H9 (cell line): ENCODE data around the gene HES4. TPM values are rescaled to one million over a fixed set of nuclear protein-coding genes. Genes with fewer than 3 reads are reported as not detected.
A peak's percentile ranks its signal among the peaks of the same experiment; 100 is the strongest.

Source experiments
- DNase-seq: peaks from one replicate; pipeline ENCODE4 v3.0.0-alpha.2; 2017
- H2AFZ ChIP-seq: one replicate; pipeline ENCODE4 v1.6.1; 2013; ENCODE audit warnings: mild to moderate bottlenecking, low read length, control low read depth, moderate library complexity
- H2AK5ac ChIP-seq: 2 replicates; pipeline ENCODE4 v1.6.1; 2013; ENCODE audit warnings: low read length, control low read depth, mixed read lengths; ENCODE audit not compliant: insufficient read length
- H2BK120ac ChIP-seq: one replicate; pipeline ENCODE4 v1.6.1; 2013; ENCODE audit warnings: low read depth, mild to moderate bottlenecking, low read length, control low read depth, inconsistent platforms; ENCODE audit not compliant: poor library complexity, severe bottlenecking
- H2BK12ac ChIP-seq: 2 replicates; pipeline ENCODE4 v1.6.1; 2013; ENCODE audit warnings: low read length, control low read depth, mixed read lengths, low read depth; ENCODE audit not compliant: insufficient read length
- H2BK15ac ChIP-seq: 2 replicates; pipeline ENCODE4 v1.6.1; 2013; ENCODE audit warnings: low read depth, low read length, control low read depth
- H2BK20ac ChIP-seq: one replicate; pipeline ENCODE4 v1.6.1; 2013; ENCODE audit warnings: low read depth, mild to moderate bottlenecking, low read length, control low read depth, inconsistent platforms; ENCODE audit not compliant: poor library complexity, severe bottlenecking
- H2BK5ac ChIP-seq: 2 replicates; pipeline ENCODE4 v1.6.1; 2013; ENCODE audit warnings: low read length, control low read depth, mixed read lengths; ENCODE audit not compliant: insufficient read length
- H3K14ac ChIP-seq: 2 replicates; pipeline ENCODE4 v1.6.1; 2013; ENCODE audit warnings: low read length, control low read depth; ENCODE audit not compliant: insufficient read depth
- H3K18ac ChIP-seq: 2 replicates; pipeline ENCODE4 v1.6.1; 2013; ENCODE audit warnings: low read depth, mild to moderate bottlenecking, mixed read lengths, low read length, control low read depth; ENCODE audit not compliant: insufficient read length
- H3K23ac ChIP-seq: 2 replicates; pipeline ENCODE4 v1.6.1; 2013; ENCODE audit warnings: low read length, control low read depth, mixed read lengths, low read depth; ENCODE audit not compliant: insufficient read length
- H3K23me2 ChIP-seq: 2 replicates; pipeline ENCODE4 v1.6.1; 2013; ENCODE audit warnings: low read depth, mild to moderate bottlenecking, mixed read lengths, low read length, control low read depth; ENCODE audit not compliant: insufficient read length, poor library complexity, severe bottlenecking
- H3K27ac ChIP-seq: 2 replicates; pipeline ENCODE4 v1.5.1; 2013; ENCODE audit warnings: low read length, control low read depth, mixed read lengths, low read depth; ENCODE audit not compliant: insufficient read length
- H3K27me3 ChIP-seq: 2 replicates; pipeline ENCODE4 v1.6.1; 2013; ENCODE audit warnings: low read length, control low read depth, inconsistent platforms; ENCODE audit not compliant: insufficient read depth
- H3K4ac ChIP-seq: 2 replicates; pipeline ENCODE4 v1.6.1; 2013; ENCODE audit warnings: low read depth, mild to moderate bottlenecking, control low read depth, inconsistent platforms, low read length, moderate library complexity
- H3K4me1 ChIP-seq: 2 replicates; pipeline ENCODE4 v1.6.1; 2013; ENCODE audit warnings: low read length, control low read depth, inconsistent platforms; ENCODE audit not compliant: insufficient read depth
- H3K4me2 ChIP-seq: 2 replicates; pipeline ENCODE4 v1.6.1; 2013; ENCODE audit warnings: low read length, control low read depth, mixed read lengths; ENCODE audit not compliant: insufficient read length, insufficient read depth
- H3K56ac ChIP-seq: 2 replicates; pipeline ENCODE4 v1.6.1; 2013; ENCODE audit warnings: low read depth, mild to moderate bottlenecking, mixed read lengths, low read length, control low read depth; ENCODE audit not compliant: insufficient read length
- H3K79me1 ChIP-seq: 2 replicates; pipeline ENCODE4 v1.6.1; 2013; ENCODE audit warnings: low read depth, mild to moderate bottlenecking, moderate library complexity, low read length, control low read depth, inconsistent platforms; ENCODE audit not compliant: insufficient read depth, poor library complexity, severe bottlenecking
- H3K79me2 ChIP-seq: 2 replicates; pipeline ENCODE4 v1.6.1; 2013; ENCODE audit warnings: low read length, control low read depth, inconsistent platforms; ENCODE audit not compliant: insufficient read depth
- H3K9ac ChIP-seq: 2 replicates; pipeline ENCODE4 v1.6.1; 2013; ENCODE audit warnings: low read length, control low read depth, mixed read lengths; ENCODE audit not compliant: insufficient read length; ENCODE audit errors: extremely low read depth
- H3K9me3 ChIP-seq: one replicate; pipeline ENCODE4 v1.6.1; 2013; ENCODE audit warnings: low read depth, low read length, inconsistent platforms; ENCODE audit not compliant: control insufficient read depth
- H3T11ph ChIP-seq: one replicate; pipeline ENCODE4 v1.6.1; 2013; ENCODE audit warnings: mild to moderate bottlenecking, low read length, control low read depth, inconsistent platforms
- H4K20me1 ChIP-seq: one replicate; pipeline ENCODE4 v1.6.1; 2013; ENCODE audit not compliant: control insufficient read depth, insufficient read length, insufficient read depth
- H4K5ac ChIP-seq: 2 replicates; pipeline ENCODE4 v1.6.1; 2013; ENCODE audit warnings: low read depth, mild to moderate bottlenecking, mixed read lengths, low read length, control low read depth; ENCODE audit not compliant: insufficient read length
- H4K8ac ChIP-seq: replicated peaks from 2 replicates; pipeline ENCODE4 v1.6.1; 2013; ENCODE audit warnings: low read length, control low read depth, mixed read lengths, low read depth; ENCODE audit not compliant: insufficient read length
- H4K91ac ChIP-seq: 2 replicates; pipeline ENCODE4 v1.6.1; 2013; ENCODE audit warnings: low read depth, mild to moderate bottlenecking, moderate library complexity, mixed read lengths, low read length, control low read depth; ENCODE audit not compliant: insufficient read length
- H3K27ac Mint-ChIP-seq, 3 experiments: 2 replicates in 2 of 3; 3 replicates in 1 of 3; pipeline ENCODE4 v1.8.0; 2020 to 2021; ENCODE audit warnings: mixed read lengths in 3 of 3, mild to moderate bottlenecking in 1 of 3, moderate library complexity in 1 of 3
- H3K27me3 Mint-ChIP-seq: 2 replicates; pipeline ENCODE4 v1.8.0; 2021; ENCODE audit warnings: low read depth, mild to moderate bottlenecking, moderate library complexity, mixed read lengths
- H3K36me3 Mint-ChIP-seq, 3 experiments: 2 replicates in 2 of 3; 3 replicates in 1 of 3; pipeline ENCODE4 v1.8.0; 2020 to 2021; ENCODE audit warnings: low read depth in 3 of 3, mixed read lengths in 3 of 3; ENCODE audit not compliant: insufficient read depth in 1 of 3
- H3K4me1 Mint-ChIP-seq, 2 experiments: 2 replicates each; pipeline ENCODE4 v1.8.0; 2020; ENCODE audit warnings: mixed read lengths in 2 of 2
- H3K4me3 Mint-ChIP-seq, 2 experiments: 2 replicates in 1 of 2; 3 replicates in 1 of 2; pipeline ENCODE4 v1.8.0; 2020 to 2021; ENCODE audit warnings: mild to moderate bottlenecking in 2 of 2, mixed read lengths in 2 of 2, moderate library complexity in 1 of 2
- H3K9me3 Mint-ChIP-seq, 2 experiments: 2 replicates in 1 of 2; 3 replicates in 1 of 2; pipeline ENCODE4 v1.8.0; 2020; ENCODE audit warnings: mild to moderate bottlenecking in 2 of 2, mixed read lengths in 2 of 2, moderate library complexity in 1 of 2
- WGBS: extraction: QIAGEN DNeasy Blood & Tissue Kit; methylation state at CpG from one replicate; pipeline ENCODE4 v1.1.7; 2013; ENCODE audit warnings: missing lambda C conversion rate, low lambda C conversion rate, mixed read lengths; ENCODE audit not compliant: insufficient read length; ENCODE audit errors: extremely low coverage; 5-methylcytosine and 5-hydroxymethylcytosine counted together
- total RNA-seq: library from RNA; stranded (reverse); gene quantifications from 2 replicates; pipeline ENCODE4 v1.2.1, GENCODE V29; 2021
- TF ChIP-seq, protein P1 (sequence below): fragments of 200-600 bp; sonication (generic); conservative IDR thresholded peaks from 3 replicates; pipeline ENCODE4 v1.8.0; 2021; ENCODE audit warnings: antibody characterized with exemption, mild to moderate bottlenecking

HES4 gene
- total RNA-seq, 1 experiment from 2014 or later: 4.0 TPM

DNA sequence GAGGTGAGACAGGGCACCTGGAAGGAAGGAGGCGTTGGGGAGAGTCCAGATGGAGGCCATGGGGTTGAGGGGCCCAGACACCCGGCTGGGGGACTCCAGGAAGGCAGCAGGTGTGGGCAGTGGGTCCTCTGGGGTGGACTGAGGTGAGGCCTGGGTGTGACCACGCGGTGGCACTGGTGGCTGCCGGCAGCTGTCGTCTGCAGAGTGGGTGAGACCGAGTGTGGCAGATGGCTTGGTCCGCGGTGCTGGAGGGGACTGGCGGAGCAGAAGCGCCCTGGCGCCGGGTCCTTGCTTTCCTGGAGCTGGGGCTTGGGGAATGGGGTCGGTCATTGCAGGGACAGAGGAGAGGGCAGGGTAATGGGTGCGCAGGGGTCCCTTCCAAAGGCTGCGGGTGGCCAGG lies 32.5 kb upstream of the HES4 start:
- H2BK15ac ChIP-seq: no peak overlapping the region
- no peak overlapping the region for H2AK5ac ChIP-seq
- no peak overlapping the region for H3K23ac ChIP-seq
- H2BK12ac ChIP-seq: no peak overlapping the region
- peak; percentile 70 for DNase-seq
- peaks cover 10% of the 10 kb centered on the region for H3K23me2 ChIP-seq
- no peaks in the 10 kb centered on the region for H4K20me1 ChIP-seq
- H3K14ac ChIP-seq: no peak overlapping the region; the same call in 1 of the 2 replicates
- no peaks in the 10 kb centered on the region; the same call in 1 of the 2 replicates for H3K27me3 ChIP-seq
- no CpG with 5 or more reads among the region's 16 CpGs for WGBS
- H3K56ac ChIP-seq: no peak overlapping the region
- H4K5ac ChIP-seq: no peak overlapping the region
- no peak overlapping the region for H3K9ac ChIP-seq
- H3K4ac ChIP-seq: no peak overlapping the region
- Mint-ChIP-seq H3K4me1 (peaks cover 7 to 15% of the 10 kb centered on the region in 2 experiments), H3K9me3 (no peaks in the 10 kb centered on the region), H3K27me3 (peaks cover 29% of the 10 kb centered on the region), H3K36me3 (peaks cover 5 to 20% (median 14%) of the 10 kb centered on the region in 3 experiments; a peak in 6 of 7 replicates), H3K4me3 (peak overlapping the region; percentile 52 to 70), H3K27ac (peak overlapping the region; percentile 18 to 85 (median 62); a peak in 4 of 7 replicates)
- H3K27ac ChIP-seq: no peak overlapping the region
- no peaks in the 10 kb centered on the region for H3K79me2 ChIP-seq
- H4K91ac ChIP-seq: no peak overlapping the region
- H2AFZ ChIP-seq: no peak overlapping the region
- H2BK5ac ChIP-seq: no peak overlapping the region
- H3K18ac ChIP-seq: no peak overlapping the region
- peaks cover 4% of the 10 kb centered on the region; the same call in 1 of the 2 replicates for H3K4me1 ChIP-seq
- no peaks in the 10 kb centered on the region for H3K79me1 ChIP-seq
- TF ChIP-seq, protein P1, sequence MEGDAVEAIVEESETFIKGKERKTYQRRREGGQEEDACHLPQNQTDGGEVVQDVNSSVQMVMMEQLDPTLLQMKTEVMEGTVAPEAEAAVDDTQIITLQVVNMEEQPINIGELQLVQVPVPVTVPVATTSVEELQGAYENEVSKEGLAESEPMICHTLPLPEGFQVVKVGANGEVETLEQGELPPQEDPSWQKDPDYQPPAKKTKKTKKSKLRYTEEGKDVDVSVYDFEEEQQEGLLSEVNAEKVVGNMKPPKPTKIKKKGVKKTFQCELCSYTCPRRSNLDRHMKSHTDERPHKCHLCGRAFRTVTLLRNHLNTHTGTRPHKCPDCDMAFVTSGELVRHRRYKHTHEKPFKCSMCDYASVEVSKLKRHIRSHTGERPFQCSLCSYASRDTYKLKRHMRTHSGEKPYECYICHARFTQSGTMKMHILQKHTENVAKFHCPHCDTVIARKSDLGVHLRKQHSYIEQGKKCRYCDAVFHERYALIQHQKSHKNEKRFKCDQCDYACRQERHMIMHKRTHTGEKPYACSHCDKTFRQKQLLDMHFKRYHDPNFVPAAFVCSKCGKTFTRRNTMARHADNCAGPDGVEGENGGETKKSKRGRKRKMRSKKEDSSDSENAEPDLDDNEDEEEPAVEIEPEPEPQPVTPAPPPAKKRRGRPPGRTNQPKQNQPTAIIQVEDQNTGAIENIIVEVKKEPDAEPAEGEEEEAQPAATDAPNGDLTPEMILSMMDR: no peak
- H2BK120ac ChIP-seq: no peak overlapping the region
- H3K9me3 ChIP-seq: no peaks in the 10 kb centered on the region
- no peak overlapping the region for H4K8ac ChIP-seq
- H2BK20ac ChIP-seq: no peak overlapping the region
- H3K4me2 ChIP-seq: peak overlapping the region; percentile 11
- H3T11ph ChIP-seq: no peak overlapping the region
